ENCODE results near the gene NFE2.

- TF ChIP-seq CTCF (IDR thresholded peaks at IDR 0.05) (no peak), POLR2A (IDR thresholded peaks at IDR 0.05) (no peak), POLR2AphosphoS5 (IDR thresholded peaks at IDR 0.05) (no peak)
These were observed 17.7 kb downstream of the NFE2 start for GRCh38 chr12:54282949-54283593.

All from prostate gland (tissue), 2 donors.